Tibial nerve (tissue), 4 donors: ENCODE data around the gene LILRB2.

ENCODE experiments used
- EP300 ChIP-seq, 2 donors: sonication (generic); formaldehyde crosslinking; IDR thresholded peaks; one replicate each; pipeline ENCODE4 v1.6.1; 2017; ENCODE audit warnings: antibody characterized with exemption in 2 of 2, mild to moderate bottlenecking in 1 of 2
- TF ChIP-seq, protein P1 (sequence below), 5 experiments: fragments of 200-600 bp in 3 of 5; fragments of 450-650 bp in 2 of 5; sonication (generic) in 3 of 5; IDR thresholded peaks; one replicate each; pipeline ENCODE4 v1.5.1; 2016 to 2019; ENCODE audit warnings: antibody characterized with exemption in 5 of 5, mild to moderate bottlenecking in 3 of 5, moderate library complexity in 2 of 5

DNA sequence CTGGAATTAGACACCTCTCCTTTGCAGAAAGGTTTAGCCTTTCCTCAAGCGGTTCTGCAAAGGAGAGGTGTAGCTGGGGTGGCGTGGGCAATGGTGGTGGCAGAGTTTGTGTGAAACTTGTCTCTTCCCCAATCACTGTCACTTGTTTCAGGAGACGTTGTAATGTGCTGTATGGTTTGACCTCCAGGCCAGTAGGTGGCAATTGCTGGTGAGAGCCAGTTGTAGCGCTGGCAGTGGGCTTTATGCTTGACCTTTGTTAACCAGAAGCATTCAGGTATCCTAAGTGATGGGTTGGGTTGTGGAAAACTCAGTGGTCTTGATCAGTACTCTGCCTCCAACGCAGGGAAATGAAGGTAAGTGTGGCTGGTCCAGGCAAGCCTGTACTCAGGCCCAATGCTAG lies 44.7 kb upstream of the LILRB2 start:
- TF ChIP-seq, protein P1, sequence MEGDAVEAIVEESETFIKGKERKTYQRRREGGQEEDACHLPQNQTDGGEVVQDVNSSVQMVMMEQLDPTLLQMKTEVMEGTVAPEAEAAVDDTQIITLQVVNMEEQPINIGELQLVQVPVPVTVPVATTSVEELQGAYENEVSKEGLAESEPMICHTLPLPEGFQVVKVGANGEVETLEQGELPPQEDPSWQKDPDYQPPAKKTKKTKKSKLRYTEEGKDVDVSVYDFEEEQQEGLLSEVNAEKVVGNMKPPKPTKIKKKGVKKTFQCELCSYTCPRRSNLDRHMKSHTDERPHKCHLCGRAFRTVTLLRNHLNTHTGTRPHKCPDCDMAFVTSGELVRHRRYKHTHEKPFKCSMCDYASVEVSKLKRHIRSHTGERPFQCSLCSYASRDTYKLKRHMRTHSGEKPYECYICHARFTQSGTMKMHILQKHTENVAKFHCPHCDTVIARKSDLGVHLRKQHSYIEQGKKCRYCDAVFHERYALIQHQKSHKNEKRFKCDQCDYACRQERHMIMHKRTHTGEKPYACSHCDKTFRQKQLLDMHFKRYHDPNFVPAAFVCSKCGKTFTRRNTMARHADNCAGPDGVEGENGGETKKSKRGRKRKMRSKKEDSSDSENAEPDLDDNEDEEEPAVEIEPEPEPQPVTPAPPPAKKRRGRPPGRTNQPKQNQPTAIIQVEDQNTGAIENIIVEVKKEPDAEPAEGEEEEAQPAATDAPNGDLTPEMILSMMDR (IDR thresholded peaks at IDR 0.05) = no peak
- no peak for TF ChIP-seq EP300 (IDR thresholded peaks at IDR 0.05)
